ENCODE data around the gene MOCS3. TPM values are rescaled to one million over a fixed set of nuclear protein-coding genes. Genes with fewer than 3 reads are reported as not detected.

The MOCS3 gene
- total RNA-seq, 1 experiment from 2014 or later, result 6.0 TPM

GRCh38 chr20:51008718-51009117 is 50.1 kb downstream of the MOCS3 start (continued):
- no peak for TF ChIP-seq STAT6 (CRISPR knock-in tag; conservative IDR thresholded peaks at IDR 0.05; ENCODE audit: low read depth)
- TF ChIP-seq ZBTB43 (CRISPR knock-in tag; IDR thresholded peaks at IDR 0.05), result no peak
- TF ChIP-seq ZNF423 (CRISPR knock-in tag; IDR thresholded peaks at IDR 0.05), result no peak
- TF ChIP-seq E2F1 (CRISPR knock-in tag; IDR thresholded peaks at IDR 0.05), result no peak

GRCh38 chr20:51009303-51010042 is 50.9 kb downstream of the MOCS3 start:
- ChIA-PET POLR2A (no interaction called here), CTCF (interaction anchor here (0.6 to 0.7 kb wide), 2 partner anchors 16 to 22 kb away, joined by 3 read pairs; no protein-coding TSS in a partner anchor)
- no peak overlapping the region for H3K4me3 Mint-ChIP-seq
- no peak for TF ChIP-seq USF2 (CRISPR knock-in tag; IDR thresholded peaks at IDR 0.05)
- no peak for TF ChIP-seq HMGXB4 (CRISPR knock-in tag; IDR thresholded peaks at IDR 0.05)
- TF ChIP-seq E2F5 (CRISPR knock-in tag; IDR thresholded peaks at IDR 0.05), result no peak
- no peak for TF ChIP-seq ESRRA (CRISPR knock-in tag; IDR thresholded peaks at IDR 0.05; ENCODE audit: borderline replicate concordance)
- TF ChIP-seq SP1 (CRISPR knock-in tag; conservative IDR thresholded peaks at IDR 0.05), result no peak
- TF ChIP-seq ZNF512 (CRISPR knock-in tag; IDR thresholded peaks at IDR 0.05; ENCODE audit: borderline replicate concordance), result no peak
- H3K27me3 Mint-ChIP-seq (ENCODE audit: low read depth), result no peaks in the 10 kb centered on the region
- H3K4me1 Mint-ChIP-seq, result peaks cover 11% of the 10 kb centered on the region
- ATAC-seq (no peak), DNase-seq (ENCODE audit: low spot score) (no peak)
- no peak overlapping the region for H3K27ac Mint-ChIP-seq
- no peaks in the 10 kb centered on the region for H3K9me3 Mint-ChIP-seq
- H3K36me3 Mint-ChIP-seq, result peaks cover 11% of the 10 kb centered on the region

- H3K36me3 Mint-ChIP-seq, result peaks cover 11% of the 10 kb centered on the region
- POLR2A ChIA-PET, result no interaction called here
- CTCF ChIA-PET, result interaction anchor here (0.6 to 0.7 kb wide), 2 partner anchors 16 to 22 kb away, joined by 3 read pairs; no protein-coding TSS in a partner anchor
- peaks cover 16% of the 10 kb centered on the region for H3K4me1 Mint-ChIP-seq
- H3K27me3 Mint-ChIP-seq (ENCODE audit: low read depth), result no peaks in the 10 kb centered on the region
- no peak overlapping the region for H3K4me3 Mint-ChIP-seq
- no peaks in the 10 kb centered on the region for H3K9me3 Mint-ChIP-seq
- ATAC-seq, result no peak
- DNase-seq (ENCODE audit: low spot score), result no peak
- no peak overlapping the region for H3K27ac Mint-ChIP-seq
- no peak for TF ChIP-seq ZNF219 (CRISPR knock-in tag; IDR thresholded peaks at IDR 0.05; ENCODE audit: borderline replicate concordance)
- no peak for TF ChIP-seq TEAD1 (CRISPR knock-in tag; IDR thresholded peaks at IDR 0.05)
- no peak for TF ChIP-seq ATF3 (CRISPR knock-in tag; conservative IDR thresholded peaks at IDR 0.05)
- no peak for TF ChIP-seq TP53 (CRISPR knock-in tag; IDR thresholded peaks at IDR 0.05)
- no peak for TF ChIP-seq USF2 (CRISPR knock-in tag; IDR thresholded peaks at IDR 0.05)
- TF ChIP-seq ATF2 (CRISPR knock-in tag; IDR thresholded peaks at IDR 0.05; ENCODE audit: borderline replicate concordance, low read depth), result no peak
- no peak for TF ChIP-seq SP1 (CRISPR knock-in tag; conservative IDR thresholded peaks at IDR 0.05)
- no peak for TF ChIP-seq MLX (CRISPR knock-in tag; IDR thresholded peaks at IDR 0.05)
Observed at GRCh38 chr20:51010043-51010365, 51.4 kb downstream of the MOCS3 start.

Measured in WTC11 (cell line).